Stomach (tissue), 4 donors: ENCODE data around the gene CSRP1.

Experiments
- CTCF ChIP-seq, 7 experiments: fragments of 450-650 bp in 4 of 7; fragments of 200-600 bp in 3 of 7; sonication (generic) in 3 of 7; IDR thresholded peaks; one replicate each; pipeline ENCODE4 v1.5.1; 2016 to 2019; ENCODE audit warnings: antibody characterized with exemption in 7 of 7, control low read depth in 2 of 7, mild to moderate bottlenecking in 1 of 7
- POLR2A ChIP-seq, 4 donors: fragments of 450-650 bp; IDR thresholded peaks; one replicate each; pipeline ENCODE4 v1.6.1; 2016; ENCODE audit warnings: antibody characterized with exemption in 4 of 4, control low read depth in 2 of 4, mild to moderate bottlenecking in 1 of 4, moderate library complexity in 1 of 4

GRCh38 chr1:201504179-201504631 lies 2.7 kb downstream of the CSRP1 start:
- no peak for TF ChIP-seq CTCF (IDR thresholded peaks at IDR 0.05)
- no peak for TF ChIP-seq POLR2A (IDR thresholded peaks at IDR 0.05)
